Endothelial cell of umbilical vein (primary cell): ENCODE measurements around the gene IDI2.
"Not testable (repeated sequence)": the region's sequence is repeated elsewhere in the genome, so short reads cannot be mapped to it uniquely, and the experiment has no call there.

ENCODE experiments used
- CTCF ChIP-seq, 2 donors: IDR thresholded peaks; 1 replicate in 1 of 2; 2 replicates in 1 of 2; pipeline ENCODE4 v1.5.1; 2011; ENCODE audit warnings: low read length in 2 of 2, mild to moderate bottlenecking in 2 of 2, moderate library complexity in 2 of 2, control low read depth in 1 of 2, inconsistent platforms in 1 of 2, low read depth in 1 of 2; ENCODE audit not compliant: insufficient read depth in 1 of 2; ENCODE audit errors: extremely low read depth in 1 of 2
- POLR2A ChIP-seq: IDR thresholded peaks from 2 replicates; pipeline ENCODE4 v1.6.1; 2012; ENCODE audit warnings: low read depth, mild to moderate bottlenecking, control low read depth, low read length

- not testable (repeated sequence) for TF ChIP-seq POLR2A; CTCF (IDR thresholded peaks at IDR 0.05; ENCODE audit: extremely low read depth in 1 of 2, insufficient read depth in 1 of 2, low read depth in 1 of 2, low read length in 2 of 2)
These were observed 15.7 kb downstream of the IDI2 start for GRCh38 chr10:1009947-1010346.
